Measurements from ENCODE around the gene OXT.
"Not testable (repeated sequence)": the region's sequence is repeated elsewhere in the genome, so short reads cannot be mapped to it uniquely, and the experiment has no call there.

The OXT gene

GRCh38 chr20:3071610-3072529 lies at the start of gene OXT:
OXT (plus strand) TSS chr20:3071620; CDS start chr20:3071656, 36 bp downstream.
- DNase-seq: no peak
- TF ChIP-seq GATA1 (IDR thresholded peaks at IDR 0.05; ENCODE audit: low read depth, low read length) (no peak), POLR2A (IDR thresholded peaks at IDR 0.05; ENCODE audit: low read length) (no peak)

- TF ChIP-seq POLR2A (IDR thresholded peaks at IDR 0.05; ENCODE audit: low read length): no peak
- no peak for TF ChIP-seq GATA1 (IDR thresholded peaks at IDR 0.05; ENCODE audit: low read depth, low read length)
- no peak for DNase-seq
These were observed 49.6 kb upstream of the OXT start for GRCh38 chr20:3021777-3022176.

GRCh38 chr20:3022559-3023490 lies 48.6 kb upstream of the OXT start:
- not testable (repeated sequence) for DNase-seq

- TF ChIP-seq GATA1 (IDR thresholded peaks at IDR 0.05; ENCODE audit: low read depth, low read length) (no peak), POLR2A (IDR thresholded peaks at IDR 0.05; ENCODE audit: low read length) (no peak)
- no peak for DNase-seq
These were observed 43.4 kb upstream of the OXT start for GRCh38 chr20:3027987-3028386.

- no peak for DNase-seq
- TF ChIP-seq POLR2A (IDR thresholded peaks at IDR 0.05; ENCODE audit: low read length): no peak
These were observed 39.8 kb upstream of the OXT start for GRCh38 chr20:3031524-3032147.

- DNase-seq: no peak
- no peak for TF ChIP-seq POLR2A (IDR thresholded peaks at IDR 0.05; ENCODE audit: low read length)
- no peak for TF ChIP-seq GATA1 (IDR thresholded peaks at IDR 0.05; ENCODE audit: low read depth, low read length)
These were observed 38.8 kb upstream of the OXT start for GRCh38 chr20:3032624-3033023.

- TF ChIP-seq POLR2A (IDR thresholded peaks at IDR 0.05; ENCODE audit: low read length): no peak
- TF ChIP-seq GATA1 (IDR thresholded peaks at IDR 0.05; ENCODE audit: low read depth, low read length): no peak
- no peak for DNase-seq
These were observed 33.8 kb upstream of the OXT start for GRCh38 chr20:3037654-3038053.

- no peak for TF ChIP-seq GATA1 (IDR thresholded peaks at IDR 0.05; ENCODE audit: low read depth, low read length)
- no peak for TF ChIP-seq POLR2A (IDR thresholded peaks at IDR 0.05; ENCODE audit: low read length)
- DNase-seq: no peak
These were observed 33.0 kb upstream of the OXT start for GRCh38 chr20:3038454-3038853.

GRCh38 chr20:3039426-3039825 lies 32.0 kb upstream of the OXT start:
- no peak for TF ChIP-seq GATA1 (IDR thresholded peaks at IDR 0.05; ENCODE audit: low read depth, low read length)
- no peak for TF ChIP-seq POLR2A (IDR thresholded peaks at IDR 0.05; ENCODE audit: low read length)
- no peak for DNase-seq

- TF ChIP-seq POLR2A (IDR thresholded peaks at IDR 0.05; ENCODE audit: low read length) (no peak), GATA1 (IDR thresholded peaks at IDR 0.05; ENCODE audit: low read depth, low read length) (no peak)
- no peak for DNase-seq
These were observed 31.3 kb upstream of the OXT start for GRCh38 chr20:3040086-3040485.

- TF ChIP-seq POLR2A (IDR thresholded peaks at IDR 0.05; ENCODE audit: low read length) (no peak), GATA1 (IDR thresholded peaks at IDR 0.05; ENCODE audit: low read depth, low read length) (no peak)
- no peak for DNase-seq
These were observed 29.5 kb upstream of the OXT start for GRCh38 chr20:3041854-3042409.

- TF ChIP-seq GATA1 (IDR thresholded peaks at IDR 0.05; ENCODE audit: low read depth, low read length): no peak
- TF ChIP-seq POLR2A (IDR thresholded peaks at IDR 0.05; ENCODE audit: low read length): no peak
- DNase-seq: no peak
These were observed 28.8 kb upstream of the OXT start for GRCh38 chr20:3042625-3043024.

- TF ChIP-seq GATA1 (IDR thresholded peaks at IDR 0.05; ENCODE audit: low read depth, low read length) (no peak), POLR2A (IDR thresholded peaks at IDR 0.05; ENCODE audit: low read length) (no peak)
- DNase-seq: no peak
These were observed 28.1 kb upstream of the OXT start, which contains the start of gene GNRH2 for GRCh38 chr20:3043322-3043721. GNRH2 (plus strand) TSS chr20:3043622; CDS start chr20:3044415, 793 bp downstream.

All from erythroblast (primary cell).